ENCODE results near the gene DPYD.

DNA sequence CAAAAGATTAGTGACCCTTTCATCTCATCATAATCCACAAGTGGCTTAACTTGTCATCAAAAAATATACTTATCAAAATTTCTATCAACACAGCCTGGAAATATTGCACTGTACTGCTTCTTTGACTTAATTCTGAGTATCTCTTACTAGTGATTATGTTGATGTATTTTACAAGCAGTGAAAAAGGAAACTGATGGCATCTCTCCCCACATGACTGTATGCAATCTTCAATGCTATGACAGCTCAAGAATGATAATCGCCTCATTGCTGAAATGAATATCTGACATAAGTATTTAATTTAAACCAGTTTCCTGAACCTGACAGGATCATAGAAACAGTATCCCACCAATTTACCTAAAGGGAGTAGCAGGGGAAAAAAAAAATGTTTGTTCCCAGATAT is 79.5 kb downstream of the DPYD start:
- TF ChIP-seq EZH2 (IDR thresholded peaks at IDR 0.05; ENCODE audit: low read length, unreplicated experiment) (no peak), EZH2phosphoT487 (IDR thresholded peaks at IDR 0.05; ENCODE audit: borderline replicate concordance, low read length) (no peak)
- TF ChIP-seq, protein P1, sequence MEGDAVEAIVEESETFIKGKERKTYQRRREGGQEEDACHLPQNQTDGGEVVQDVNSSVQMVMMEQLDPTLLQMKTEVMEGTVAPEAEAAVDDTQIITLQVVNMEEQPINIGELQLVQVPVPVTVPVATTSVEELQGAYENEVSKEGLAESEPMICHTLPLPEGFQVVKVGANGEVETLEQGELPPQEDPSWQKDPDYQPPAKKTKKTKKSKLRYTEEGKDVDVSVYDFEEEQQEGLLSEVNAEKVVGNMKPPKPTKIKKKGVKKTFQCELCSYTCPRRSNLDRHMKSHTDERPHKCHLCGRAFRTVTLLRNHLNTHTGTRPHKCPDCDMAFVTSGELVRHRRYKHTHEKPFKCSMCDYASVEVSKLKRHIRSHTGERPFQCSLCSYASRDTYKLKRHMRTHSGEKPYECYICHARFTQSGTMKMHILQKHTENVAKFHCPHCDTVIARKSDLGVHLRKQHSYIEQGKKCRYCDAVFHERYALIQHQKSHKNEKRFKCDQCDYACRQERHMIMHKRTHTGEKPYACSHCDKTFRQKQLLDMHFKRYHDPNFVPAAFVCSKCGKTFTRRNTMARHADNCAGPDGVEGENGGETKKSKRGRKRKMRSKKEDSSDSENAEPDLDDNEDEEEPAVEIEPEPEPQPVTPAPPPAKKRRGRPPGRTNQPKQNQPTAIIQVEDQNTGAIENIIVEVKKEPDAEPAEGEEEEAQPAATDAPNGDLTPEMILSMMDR (conservative IDR thresholded peaks at IDR 0.05; ENCODE audit: low read depth, low read length) = no peak

All from PC-3 (cell line).